Measurements from ENCODE around the gene PLA2G1B.

Gene PLA2G1B

DNA sequence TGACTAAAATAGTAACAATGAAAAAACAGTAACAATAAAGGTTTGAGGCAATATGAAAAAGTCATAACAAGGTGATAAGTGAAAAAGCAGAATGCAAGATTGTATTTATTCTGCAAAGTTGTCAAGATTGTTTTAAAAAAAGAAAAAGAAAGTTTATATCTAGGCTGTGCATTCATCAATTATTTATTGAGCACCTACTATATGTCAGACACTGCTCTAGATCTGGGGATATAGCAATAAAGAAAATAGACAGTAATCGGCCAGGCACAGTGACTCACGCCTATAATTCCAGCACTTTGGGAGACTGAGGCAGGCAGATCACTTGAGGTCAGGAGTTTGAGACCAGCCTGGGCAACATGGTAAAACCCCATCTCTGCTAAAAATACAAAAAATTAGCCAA, 3.8 kb downstream of the PLA2G1B start:
- DNase-seq = no peak

DNA sequence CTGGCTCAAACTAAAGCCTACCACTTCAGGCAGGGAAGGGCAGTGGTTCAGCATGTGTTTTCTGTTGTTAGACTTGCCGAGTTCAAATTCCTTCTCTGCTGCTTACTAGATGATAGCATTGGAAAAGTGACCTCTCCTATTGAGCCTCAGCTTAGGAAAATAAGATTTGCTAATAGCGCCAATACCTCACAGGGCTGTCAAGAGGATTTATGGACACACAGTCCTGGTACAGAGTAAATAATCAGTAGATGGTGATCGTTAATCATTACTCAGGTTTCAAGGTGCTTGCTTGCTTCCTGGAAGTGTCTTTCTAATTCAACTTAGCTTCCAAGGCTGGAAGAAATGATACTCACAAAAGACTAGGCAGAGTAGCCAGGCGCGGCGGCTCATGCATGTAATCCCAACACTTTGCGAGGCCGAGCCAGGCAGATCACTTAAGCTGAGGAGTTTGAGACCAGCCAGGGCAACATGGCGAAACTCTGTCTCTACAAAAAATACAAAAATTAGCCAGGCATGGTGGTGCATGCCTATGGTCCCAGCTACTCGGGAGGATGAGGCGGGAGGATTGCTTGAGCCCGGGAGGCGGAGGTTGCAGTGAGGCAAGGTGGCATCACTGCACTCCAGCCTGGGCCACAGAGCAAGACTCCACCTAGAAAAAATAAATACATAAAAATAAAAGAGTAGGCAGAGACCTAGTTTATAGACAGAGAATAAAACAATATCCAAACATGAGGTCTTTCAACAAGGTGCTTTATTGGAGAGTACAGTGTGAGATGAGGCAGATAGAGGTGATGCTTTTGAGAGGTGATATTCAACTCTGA, 6.0 kb downstream of the PLA2G1B start:
- no peak for DNase-seq

DNA sequence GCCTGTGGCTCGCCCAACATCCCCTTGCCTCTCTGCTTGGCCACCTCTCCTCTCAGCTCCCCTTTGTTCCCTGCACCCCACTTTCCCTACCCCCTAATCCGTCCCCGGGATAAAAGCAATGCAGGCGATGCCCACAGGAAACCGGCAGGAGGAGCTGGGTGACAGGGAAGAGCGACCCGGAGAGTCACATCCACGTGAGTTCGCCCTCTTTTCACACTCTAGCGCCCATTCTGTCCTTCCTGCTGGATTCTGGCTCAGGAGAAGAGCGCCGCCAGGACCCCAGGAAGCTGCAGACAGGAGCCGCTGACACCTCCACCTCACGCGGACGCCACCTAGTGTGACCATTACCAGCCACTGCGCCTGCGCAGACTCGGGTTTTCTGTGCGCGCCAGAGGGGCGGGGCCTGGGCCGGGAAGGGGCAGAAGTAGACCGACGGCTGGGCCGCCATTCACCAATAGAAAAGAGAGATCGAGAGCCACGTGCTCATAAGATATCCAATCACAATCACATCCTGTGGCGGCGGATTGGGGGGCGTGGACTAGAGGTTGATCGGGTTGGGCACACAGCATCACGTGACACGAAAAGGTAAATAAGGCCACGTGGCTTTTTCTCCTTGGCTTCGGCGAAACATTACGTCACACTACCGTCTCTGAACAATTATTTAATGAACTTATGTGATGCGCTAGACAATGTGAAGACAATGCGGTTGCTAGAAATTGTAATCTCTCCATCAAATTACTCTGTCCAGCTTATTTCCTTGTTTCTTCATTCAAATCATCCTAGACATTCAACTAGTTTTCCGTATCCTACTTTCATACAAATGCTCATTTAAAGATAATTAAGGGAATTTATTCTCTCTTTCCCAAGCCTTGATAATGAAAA, 10.1 kb downstream of the PLA2G1B start:
- peak; percentile 100 for DNase-seq

DNA sequence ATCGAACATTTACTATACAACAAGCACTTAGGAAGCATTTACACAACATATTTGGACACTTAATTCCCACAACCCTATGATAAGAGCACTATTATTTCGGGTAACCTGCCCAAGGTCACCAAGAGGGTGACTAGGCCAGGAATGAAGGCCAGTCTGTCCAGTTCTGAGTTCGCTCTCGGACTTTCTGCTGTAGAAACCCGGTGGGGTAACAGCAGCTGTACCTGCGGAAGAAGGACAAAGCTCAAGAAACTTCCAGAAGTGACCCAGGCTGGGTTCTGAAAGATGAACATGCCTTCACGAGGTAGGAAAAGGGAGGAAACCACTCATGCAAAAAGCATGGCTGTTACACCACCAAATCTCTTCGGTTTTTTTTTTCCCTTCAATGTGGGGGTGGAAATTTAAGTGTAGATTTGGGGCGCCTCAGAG, 10.8 kb downstream of the PLA2G1B start:
- no peak for DNase-seq

DNA sequence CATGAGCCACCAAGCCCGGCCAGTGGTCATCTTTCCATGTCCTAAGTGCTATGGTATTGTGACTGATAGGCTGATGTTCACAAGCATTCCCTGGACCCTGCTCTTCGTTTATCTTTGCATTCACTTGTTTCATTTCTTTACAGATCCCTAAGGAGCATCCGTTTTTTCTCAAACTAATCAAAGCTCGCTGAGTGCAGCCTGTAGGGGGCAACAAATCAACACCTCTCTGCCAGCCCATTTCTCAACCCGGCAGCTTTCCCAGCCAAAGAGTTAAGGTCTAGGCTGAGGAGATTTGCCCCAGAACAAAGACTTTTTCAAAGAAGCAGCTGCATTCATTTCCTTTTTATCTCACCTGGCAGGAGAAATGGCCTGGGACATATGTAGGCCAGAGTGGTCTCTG, 13.4 kb downstream of the PLA2G1B start:
- no peak for DNase-seq

DNA sequence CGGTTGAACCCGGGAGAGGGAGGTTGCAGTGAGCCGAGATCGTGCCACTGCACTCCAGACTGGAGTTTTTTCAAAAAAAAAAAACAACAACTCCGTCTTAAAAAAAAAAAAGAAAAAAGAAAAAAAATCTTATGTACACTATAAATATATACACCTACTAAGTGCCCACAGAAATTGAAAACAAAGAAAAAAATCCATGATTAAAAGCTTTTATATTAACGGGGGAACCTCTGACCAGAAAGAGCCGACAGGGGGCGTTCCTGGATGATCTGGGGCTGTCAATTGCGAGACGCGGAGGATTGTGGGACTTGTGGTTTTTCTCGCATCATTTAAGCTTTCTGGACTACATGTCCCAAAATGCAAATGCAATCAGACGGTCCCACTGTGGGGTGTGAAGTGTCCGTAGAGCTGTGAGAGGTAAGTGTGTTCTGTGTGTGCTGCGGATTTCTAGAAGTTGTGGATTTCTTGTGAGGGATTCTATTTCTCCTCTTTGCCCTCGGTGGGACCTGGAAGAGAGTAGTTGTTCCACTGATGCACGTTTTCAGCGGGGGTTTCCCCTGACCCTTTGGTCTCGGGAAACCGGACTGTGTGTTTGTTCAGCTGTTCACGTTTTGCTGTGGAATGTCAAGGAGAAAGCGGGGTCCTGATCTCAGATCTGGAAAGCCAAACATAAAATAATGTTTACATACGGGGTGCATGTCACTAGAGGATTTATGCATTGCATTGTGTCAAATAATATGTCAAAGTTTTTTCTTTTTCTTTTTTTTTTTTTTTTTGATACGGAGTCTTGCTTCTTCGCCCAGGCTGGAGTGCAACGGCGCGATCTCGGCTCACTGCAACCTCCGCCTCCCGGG, 25.4 kb downstream of the PLA2G1B start, which contains the start of gene SIRT4:
SIRT4 (plus strand) TSS at position 360 of the 854 bp plus-strand sequence. CDS start 1,241 bp downstream, outside the sequence.
- DNase-seq = peak; percentile 83

DNA sequence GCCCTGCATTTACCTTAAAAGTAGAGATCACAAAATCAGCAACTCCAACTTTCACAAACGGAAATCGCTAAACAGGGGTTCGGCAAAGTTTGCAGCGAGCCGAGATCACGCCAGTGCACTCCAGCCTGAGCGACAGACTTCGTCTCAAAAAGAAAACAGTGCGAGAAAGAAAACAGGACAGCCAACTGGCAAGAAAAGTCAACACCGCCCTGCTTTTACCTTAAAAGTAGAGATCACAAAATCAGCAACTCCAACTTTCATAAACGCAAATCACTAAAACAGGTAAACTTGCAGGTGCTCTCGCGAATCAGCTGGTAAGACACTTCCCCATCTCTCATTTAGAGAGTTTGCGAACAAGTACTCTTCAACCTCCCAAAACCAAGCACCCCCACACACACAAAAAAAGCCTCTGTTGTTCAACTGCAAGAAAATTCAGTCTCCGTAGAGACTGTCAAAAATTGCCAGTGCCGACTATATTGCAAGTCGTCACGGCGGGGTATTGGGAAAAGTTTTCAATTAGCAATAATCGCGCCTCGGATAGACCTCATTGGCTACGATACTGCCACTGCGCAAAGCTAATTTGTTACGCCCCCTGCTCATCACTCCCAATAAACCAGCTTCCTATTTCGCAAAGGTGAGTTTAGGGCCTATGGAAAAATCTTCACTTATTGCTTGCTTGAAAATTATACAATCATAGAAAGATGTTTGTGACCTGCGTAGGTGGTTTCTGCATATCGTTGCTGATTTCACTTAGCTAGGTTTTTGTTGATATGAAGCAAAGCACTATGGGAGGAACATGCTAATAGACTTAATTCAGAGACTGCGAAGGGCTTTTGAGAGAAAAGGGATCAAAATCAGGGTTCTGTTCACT, 34.7 kb downstream of the PLA2G1B start, which contains the start of gene RNU4-1:
RNU4-1 (minus strand) TSS at position 577 of the 871 bp plus-strand sequence.
- DNase-seq = peak; percentile 73

DNA sequence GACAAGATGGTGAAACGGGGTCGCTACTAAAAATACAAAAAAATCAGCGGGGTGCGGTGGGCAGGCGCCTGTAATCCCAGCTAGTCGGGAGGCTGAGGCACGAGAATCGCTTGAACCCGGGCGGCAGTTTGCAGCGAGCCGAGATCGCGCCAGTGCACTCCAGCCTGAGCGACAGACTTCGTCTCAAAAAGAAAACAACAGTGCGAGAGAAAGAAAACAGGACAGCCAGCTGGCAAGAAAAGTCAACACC, 35.2 kb downstream of the PLA2G1B start:
- no peak for DNase-seq

DNA sequence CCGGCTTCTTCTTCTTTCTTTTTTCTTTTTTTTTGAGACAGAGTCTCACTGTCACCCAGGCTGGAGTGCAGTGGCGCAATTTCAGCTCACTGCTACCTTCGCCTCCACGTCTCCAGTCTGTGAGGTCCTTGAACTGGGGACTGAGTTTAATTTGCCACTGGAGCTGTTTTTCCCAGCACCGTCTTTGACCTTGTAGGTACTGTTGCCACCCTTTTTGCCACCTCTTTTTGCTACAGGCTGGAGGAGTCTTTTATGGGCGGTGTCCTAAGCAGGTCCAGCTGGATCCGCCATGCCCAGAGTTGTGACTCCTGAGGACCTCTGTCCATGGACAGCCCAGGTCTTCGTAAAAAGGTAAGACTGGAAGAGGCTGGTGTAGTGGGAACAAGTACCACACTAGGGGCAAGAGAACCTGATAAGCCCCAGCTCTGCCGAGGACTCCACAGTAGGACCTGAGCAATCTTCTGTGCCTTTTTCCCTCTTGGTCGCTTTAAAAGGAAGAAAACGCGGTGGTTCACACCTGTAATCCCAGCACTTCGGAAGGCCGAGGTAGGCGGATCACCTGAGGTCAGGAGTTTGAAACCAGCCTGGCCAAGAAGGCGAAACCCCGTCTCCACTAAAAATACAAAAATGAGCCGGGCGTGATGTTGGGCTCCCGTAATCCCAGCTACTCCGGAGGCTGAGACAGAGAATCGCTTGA, 36.8 kb downstream of the PLA2G1B start:
- DNase-seq = no peak

DNA sequence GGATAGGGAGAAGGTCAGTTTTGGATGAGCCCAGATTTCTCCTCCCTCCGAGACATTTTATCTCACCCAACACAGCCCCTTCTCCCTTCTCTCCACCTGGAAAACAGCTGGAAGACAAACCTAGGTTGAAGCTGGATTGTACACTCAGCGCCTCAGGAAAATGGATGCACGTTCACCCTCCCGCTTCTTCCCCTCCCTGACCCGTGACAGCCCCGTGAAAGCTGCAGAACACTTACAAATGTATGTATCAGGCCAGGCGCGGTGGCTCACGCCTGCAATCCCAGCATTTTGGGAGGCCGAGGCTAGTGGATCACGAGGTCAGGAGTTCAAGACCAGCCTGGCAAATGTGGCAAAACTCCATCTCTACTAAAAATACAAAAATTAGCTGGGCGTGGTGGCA, 40.1 kb downstream of the PLA2G1B start:
- DNase-seq = no peak

DNA sequence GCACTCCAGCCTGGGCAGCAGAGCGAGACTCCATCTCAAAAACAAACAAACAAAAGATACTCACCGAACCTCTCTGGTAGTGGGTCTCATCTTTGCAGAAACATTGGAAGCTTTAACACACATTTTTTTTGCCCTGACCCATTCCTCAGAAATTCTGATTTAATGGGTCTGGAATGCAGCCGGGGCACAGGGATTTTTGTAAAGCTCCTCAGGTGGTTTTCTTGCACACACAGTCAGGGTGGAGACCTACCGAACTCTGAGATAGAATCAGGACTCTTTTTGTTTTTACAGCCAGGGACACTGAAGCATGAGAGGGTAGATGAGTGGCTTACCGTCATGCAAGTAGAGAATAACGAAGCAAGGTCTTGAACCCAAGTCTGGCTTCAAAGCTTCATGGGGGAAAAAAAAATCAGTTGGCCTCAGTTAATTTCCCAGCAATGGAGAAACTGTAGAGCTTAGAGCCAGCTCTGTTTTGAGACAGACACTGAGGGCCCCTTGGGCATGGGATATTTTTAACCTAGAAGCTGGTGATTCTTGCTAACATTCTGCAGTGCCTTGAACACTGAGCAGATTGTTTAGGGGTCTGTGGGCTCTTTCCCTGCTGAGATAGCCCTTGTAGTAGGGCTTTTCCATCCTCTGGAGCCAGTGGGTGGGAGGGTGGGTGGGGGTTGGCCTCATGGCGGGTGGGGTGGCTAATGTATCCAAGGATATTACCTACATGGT, 40.6 kb downstream of the PLA2G1B start:
- DNase-seq = no peak

DNA sequence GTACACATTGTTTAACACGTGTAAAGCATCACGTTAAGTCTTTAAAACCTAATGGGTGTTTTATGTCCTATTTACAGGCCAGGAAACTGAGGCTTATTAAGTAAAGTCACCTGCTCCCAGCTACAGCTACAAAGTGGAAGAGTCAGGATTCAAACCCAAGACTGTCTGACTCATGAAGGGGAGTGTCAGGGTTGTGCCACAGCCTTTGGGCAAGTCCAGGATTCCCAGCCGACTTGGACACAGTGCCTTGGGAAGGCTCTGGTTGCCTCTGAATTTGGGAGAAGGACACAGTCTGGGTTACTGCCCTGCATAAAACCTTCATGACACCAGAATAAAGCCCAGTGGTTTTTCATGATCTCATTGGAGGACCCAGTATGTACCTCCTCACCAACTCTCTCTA, 43.2 kb downstream of the PLA2G1B start:
- DNase-seq = no peak

DNA sequence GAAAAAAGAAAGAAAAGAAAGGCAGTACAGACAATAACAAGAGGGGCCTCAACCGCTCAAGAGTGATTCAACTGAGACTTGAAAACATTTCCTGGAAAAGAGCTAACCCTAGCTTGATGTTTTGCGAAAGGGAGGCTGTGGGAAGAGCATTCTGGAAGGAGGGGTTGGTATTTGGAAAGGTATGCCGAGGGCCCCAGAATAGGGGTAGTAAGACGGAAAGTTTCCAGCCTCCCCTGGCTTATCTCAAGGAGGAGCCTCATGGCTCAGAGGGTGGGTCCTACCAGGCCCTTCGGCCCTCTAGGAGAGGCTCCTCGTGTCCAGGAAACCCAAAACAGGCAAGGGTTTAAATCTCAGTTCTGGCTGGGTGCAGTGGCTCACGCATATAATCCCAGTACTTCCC, 44.3 kb downstream of the PLA2G1B start:
- DNase-seq = no peak

DNA sequence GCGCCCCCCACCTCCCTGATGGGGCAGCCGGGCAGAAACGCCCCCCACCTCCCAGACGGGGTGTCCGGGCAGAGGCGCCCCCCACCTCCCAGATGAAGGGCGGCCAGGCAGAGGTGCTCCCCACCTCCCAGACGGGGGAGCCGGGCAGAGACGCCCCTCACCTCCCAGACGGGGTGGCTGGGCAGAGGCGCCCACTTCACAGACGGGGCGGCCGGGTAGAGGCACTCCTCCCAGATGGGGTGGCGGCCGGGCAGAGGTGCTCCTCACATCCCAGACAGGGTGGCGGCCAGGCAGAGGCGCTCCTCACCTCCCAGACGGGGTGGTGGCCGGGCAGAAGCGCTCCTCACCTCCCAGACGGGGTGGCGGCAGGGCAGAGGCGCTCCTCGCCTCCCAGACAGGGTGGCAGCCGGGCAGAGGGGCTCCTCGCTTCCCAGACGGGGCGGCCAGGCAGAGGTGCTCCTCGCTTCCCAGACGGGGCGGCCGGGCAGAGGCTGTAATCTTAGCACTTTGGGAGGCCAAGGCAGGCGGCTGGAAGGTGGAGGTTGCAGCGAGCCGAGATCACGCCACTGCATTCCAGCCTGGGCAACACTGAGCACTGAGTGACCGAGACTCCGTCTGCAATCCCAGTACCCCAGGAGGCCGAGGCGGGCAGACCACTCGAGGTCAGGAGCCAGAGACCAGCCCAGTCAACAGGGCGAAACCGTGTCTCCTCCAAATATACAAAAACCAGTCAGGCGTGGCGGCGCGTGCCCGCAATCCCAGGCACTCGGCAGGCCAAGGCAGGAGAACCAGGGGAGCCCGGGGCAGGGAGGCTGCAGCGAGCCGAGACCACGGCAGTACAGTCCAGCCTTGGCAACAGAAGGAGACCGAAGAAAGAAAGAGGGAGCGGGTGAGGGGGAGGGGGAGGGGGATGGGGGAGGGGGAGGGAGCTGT, 49.2 kb downstream of the PLA2G1B start:
- DNase-seq = no peak

DNA sequence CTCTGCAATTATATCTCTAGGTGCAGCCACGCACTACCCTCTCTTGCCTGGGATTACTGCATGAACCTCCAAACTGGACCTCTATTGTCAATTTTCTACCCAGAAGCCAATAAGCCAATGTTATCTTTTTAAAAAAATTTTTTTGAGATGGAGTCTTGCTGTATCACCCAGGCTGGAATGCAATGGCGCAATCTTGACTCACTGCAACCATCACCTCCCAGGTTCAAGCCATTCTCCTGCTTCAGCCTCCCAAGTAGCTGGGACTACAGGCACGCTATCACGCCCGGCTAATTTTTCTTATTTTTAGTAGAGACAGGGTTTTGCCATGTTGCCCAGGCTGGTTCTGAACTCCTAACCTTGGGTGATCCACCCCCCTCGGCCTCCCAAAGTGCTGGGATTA, 50.8 kb downstream of the PLA2G1B start:
- no peak for DNase-seq

All from effector CD8-positive, alpha-beta T cell (primary cell).